VCaP (cell line): Measurements from ENCODE around the gene RRP1.

ENCODE experiments used
- H3K27ac ChIP-seq: fragments of 450-650 bp; 2 replicates; pipeline ENCODE4 v1.5.1; 2017
- CTCF ChIP-seq: fragments of 450-650 bp; conservative IDR thresholded peaks from 2 replicates; pipeline ENCODE4 v1.5.1; 2017; ENCODE audit warnings: mild to moderate bottlenecking, moderate library complexity

Gene RRP1

GRCh38 chr21:43789276-43790009 is at the start of gene RRP1:
RRP1 (plus strand) TSS chr21:43789577; CDS start chr21:43789630, 53 bp downstream.
- TF ChIP-seq CTCF, result peak; percentile 100
- peak within 1 kb of the TSS; percentile 91 for H3K27ac ChIP-seq

- no peak overlapping the region for H3K27ac ChIP-seq
- TF ChIP-seq CTCF, result no peak
Measured at GRCh38 chr21:43739621-43740435, 49.5 kb upstream of the RRP1 start.

- H3K27ac ChIP-seq, result no peak overlapping the region
- TF ChIP-seq CTCF, result no peak
Measured at GRCh38 chr21:43740497-43741156, 48.8 kb upstream of the RRP1 start.

GRCh38 chr21:43741423-43742096 is 47.8 kb upstream of the RRP1 start:
- no peak overlapping the region for H3K27ac ChIP-seq
- no peak for TF ChIP-seq CTCF

- no peak for TF ChIP-seq CTCF
- no peak overlapping the region for H3K27ac ChIP-seq
Measured at GRCh38 chr21:43743947-43744346, 45.4 kb upstream of the RRP1 start.

- no peak for TF ChIP-seq CTCF
- no peak overlapping the region for H3K27ac ChIP-seq
Measured at GRCh38 chr21:43744725-43745124, 44.7 kb upstream of the RRP1 start.
